NB4 (cell line): ENCODE results near the gene MATN3.

Source experiments
- DNase-seq: peaks from one replicate; pipeline ENCODE4 v3.0.0; 2010; ENCODE audit warnings: low read depth
- H3K4me3 ChIP-seq: one replicate; pipeline ENCODE4 v1.5.1; 2011; ENCODE audit warnings: mild to moderate bottlenecking, low read depth, low read length, moderate library complexity
- CTCF ChIP-seq: IDR thresholded peaks from one replicate; pipeline ENCODE4 v1.5.1; 2012; ENCODE audit warnings: low read depth, low read length
- MYC ChIP-seq: IDR thresholded peaks from 2 replicates; pipeline ENCODE4 v1.6.1; 2011; ENCODE audit warnings: low read depth, low read length
- POLR2A ChIP-seq: IDR thresholded peaks from 2 replicates; pipeline ENCODE4 v1.6.1; 2011; ENCODE audit warnings: mild to moderate bottlenecking; ENCODE audit not compliant: insufficient read length; ENCODE audit errors: extremely low read depth
- TF ChIP-seq, protein P1 (sequence below): IDR thresholded peaks from 2 replicates; pipeline ENCODE4 v1.6.1; 2011; ENCODE audit warnings: low read depth, low read length

Gene MATN3

GRCh38 chr2:20040489-20041172 is 28.2 kb upstream of the MATN3 start:
- no peak for DNase-seq
- TF ChIP-seq, protein P1, sequence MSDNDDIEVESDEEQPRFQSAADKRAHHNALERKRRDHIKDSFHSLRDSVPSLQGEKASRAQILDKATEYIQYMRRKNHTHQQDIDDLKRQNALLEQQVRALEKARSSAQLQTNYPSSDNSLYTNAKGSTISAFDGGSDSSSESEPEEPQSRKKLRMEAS, result no peak
- TF ChIP-seq POLR2A, result no peak
- no peak for TF ChIP-seq CTCF
- no peak for TF ChIP-seq MYC
- H3K4me3 ChIP-seq, result no peak overlapping the region

- TF ChIP-seq CTCF (no peak), POLR2A (no peak), MYC (no peak)
- TF ChIP-seq, protein P1, result no peak
- no peak overlapping the region for H3K4me3 ChIP-seq
- no peak for DNase-seq
Observed at GRCh38 chr2:20037660-20038059, 25.2 kb upstream of the MATN3 start.

GRCh38 chr2:20035955-20036666 is 23.6 kb upstream of the MATN3 start:
- no peak overlapping the region for H3K4me3 ChIP-seq
- TF ChIP-seq POLR2A, result no peak
- TF ChIP-seq MYC, result no peak
- no peak for TF ChIP-seq CTCF
- TF ChIP-seq, protein P1, result no peak
- peak; percentile 47 for DNase-seq

- no peak overlapping the region for H3K4me3 ChIP-seq
- TF ChIP-seq, protein P1, result no peak
- TF ChIP-seq MYC (no peak), CTCF (no peak), POLR2A (no peak)
- no peak for DNase-seq
Observed at GRCh38 chr2:20034821-20035220, 22.4 kb upstream of the MATN3 start.

- DNase-seq, result no peak
- TF ChIP-seq, protein P1, result no peak
- TF ChIP-seq MYC (no peak), POLR2A (no peak), CTCF (no peak)
- no peak overlapping the region for H3K4me3 ChIP-seq
Observed at GRCh38 chr2:20034218-20034617, 21.8 kb upstream of the MATN3 start.

GRCh38 chr2:20033322-20033721 is 20.9 kb upstream of the MATN3 start:
- TF ChIP-seq, protein P1, result no peak
- no peak for TF ChIP-seq CTCF
- TF ChIP-seq MYC, result no peak
- no peak for TF ChIP-seq POLR2A
- no peak overlapping the region for H3K4me3 ChIP-seq
- DNase-seq, result no peak
